T47D (cell line): ENCODE data around the gene SPIN4.

Experiments
- DNase-seq, 2 experiments: peaks; one replicate each; pipeline versions ENCODE4 v3.0.0 to v3.0.0-alpha.2; 2011 to 2012; ENCODE audit warnings: low read depth in 1 of 2, low spot score in 1 of 2
- JUND ChIP-seq: IDR thresholded peaks from 2 replicates; pipeline ENCODE4 v1.6.1; 2012; ENCODE audit warnings: low read depth
- in situ Hi-C: cut with HindIII; loops from 2 replicates; pipeline ENCODE4 v1.10.0; 2016; ENCODE audit warnings: low sequenced_read_pairs, low pct_unique_long_range_greater_than_20kb

Gene SPIN4

DNA sequence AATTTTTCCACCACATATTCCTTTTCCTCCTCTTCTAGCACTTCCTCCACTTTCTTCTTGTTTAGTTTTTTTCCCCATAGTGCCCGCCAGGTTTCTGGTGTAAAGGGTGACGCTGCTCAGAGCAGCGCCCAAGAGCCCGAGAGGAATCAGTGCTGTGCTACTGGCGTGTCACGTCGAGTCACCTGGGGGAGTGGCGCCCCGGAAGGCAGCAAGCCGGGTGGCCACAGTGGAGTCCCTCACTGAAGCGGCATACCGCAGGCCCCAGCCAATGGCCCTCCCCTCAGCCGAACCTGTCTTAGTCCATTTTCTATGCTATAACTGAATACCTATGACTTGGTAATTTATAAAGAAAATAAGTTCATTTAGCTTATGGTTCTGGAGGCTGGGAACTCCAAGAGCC lies 51.5 kb downstream of the SPIN4 start:
- no peak for TF ChIP-seq JUND
- in situ Hi-C loops, result no loop called here

More for the DNA sequence above, 51.5 kb downstream of the SPIN4 start:
- DNase-seq, result no peak
